GM18951 (cell line): Measurements from ENCODE around the gene STIMATE.

ENCODE experiments used
- POLR2A ChIP-seq: IDR thresholded peaks from 4 replicates; pipeline ENCODE4 v1.6.1; 2011; ENCODE audit warnings: mild to moderate bottlenecking; ENCODE audit not compliant: insufficient read length, insufficient read depth; ENCODE audit errors: extremely low read depth
- in situ Hi-C: fragments of 300-500 bp; cut with MboI; formaldehyde crosslinking; loops from one replicate; pipeline ENCODE4 v1.12.0; 2022; ENCODE audit warnings: low sequenced_read_pairs, mixed read lengths, inconsistent platforms; ENCODE audit not compliant: unreplicated experiment

Gene STIMATE

DNA sequence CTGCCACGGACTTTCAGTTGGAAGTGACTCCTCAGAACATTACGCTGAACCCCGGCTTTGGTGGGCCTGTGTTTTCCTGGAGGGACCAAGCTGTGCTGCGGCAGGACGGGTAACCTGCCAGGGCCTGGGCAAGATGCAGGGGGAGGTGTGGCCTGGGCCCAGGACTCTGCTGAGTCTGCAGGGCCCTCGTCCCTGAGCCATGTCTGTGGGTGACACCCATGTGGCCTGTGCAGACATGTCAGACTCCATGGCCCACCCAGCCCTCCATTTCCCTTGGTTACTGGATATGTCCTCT lies 107.7 kb downstream of the STIMATE start:
- no peak for TF ChIP-seq POLR2A
- in situ Hi-C loops, result no loop called here

DNA sequence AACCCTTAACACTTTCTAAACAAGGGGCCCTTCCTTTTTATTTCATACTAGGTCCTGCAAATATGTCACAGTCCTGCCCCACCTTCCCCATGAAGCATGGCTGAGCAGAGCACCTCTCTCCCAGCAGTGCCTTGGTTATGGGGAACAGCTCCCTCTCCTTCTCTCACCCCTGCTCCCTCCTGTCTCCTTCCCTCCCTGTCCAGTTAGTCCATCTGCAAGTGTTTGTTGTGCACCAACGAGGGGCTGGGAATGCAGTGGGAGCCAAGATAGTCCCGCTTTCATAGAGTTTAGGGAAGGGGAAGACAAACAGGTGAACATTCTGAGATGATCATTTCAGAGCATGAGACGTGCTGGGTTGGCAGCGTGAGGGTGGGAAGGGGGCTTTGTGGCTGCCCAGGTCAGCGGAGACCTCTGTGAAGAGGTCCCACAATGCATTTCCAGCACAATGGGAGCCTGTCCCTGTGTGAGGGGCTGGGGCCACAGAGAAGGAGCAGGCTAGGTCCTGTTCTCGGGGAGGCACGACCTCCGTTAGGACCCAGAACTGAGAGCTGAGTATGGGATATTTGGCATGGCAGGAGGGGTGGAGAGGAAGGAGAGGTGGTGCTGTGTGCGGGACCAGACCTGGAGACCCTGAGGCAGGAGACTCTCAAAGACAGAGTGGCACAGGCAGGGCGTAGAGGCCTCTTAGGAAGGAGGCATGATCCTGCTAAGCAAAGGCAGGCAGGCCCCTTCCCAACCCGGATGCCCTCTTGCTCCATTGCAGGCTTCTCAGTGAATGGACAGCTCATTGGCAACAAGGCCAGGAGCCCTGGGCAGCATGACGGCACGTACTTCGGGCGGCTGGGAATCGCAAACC lies 108.2 kb downstream of the STIMATE start:
- no peak for TF ChIP-seq POLR2A
- in situ Hi-C loops, result no loop called here

DNA sequence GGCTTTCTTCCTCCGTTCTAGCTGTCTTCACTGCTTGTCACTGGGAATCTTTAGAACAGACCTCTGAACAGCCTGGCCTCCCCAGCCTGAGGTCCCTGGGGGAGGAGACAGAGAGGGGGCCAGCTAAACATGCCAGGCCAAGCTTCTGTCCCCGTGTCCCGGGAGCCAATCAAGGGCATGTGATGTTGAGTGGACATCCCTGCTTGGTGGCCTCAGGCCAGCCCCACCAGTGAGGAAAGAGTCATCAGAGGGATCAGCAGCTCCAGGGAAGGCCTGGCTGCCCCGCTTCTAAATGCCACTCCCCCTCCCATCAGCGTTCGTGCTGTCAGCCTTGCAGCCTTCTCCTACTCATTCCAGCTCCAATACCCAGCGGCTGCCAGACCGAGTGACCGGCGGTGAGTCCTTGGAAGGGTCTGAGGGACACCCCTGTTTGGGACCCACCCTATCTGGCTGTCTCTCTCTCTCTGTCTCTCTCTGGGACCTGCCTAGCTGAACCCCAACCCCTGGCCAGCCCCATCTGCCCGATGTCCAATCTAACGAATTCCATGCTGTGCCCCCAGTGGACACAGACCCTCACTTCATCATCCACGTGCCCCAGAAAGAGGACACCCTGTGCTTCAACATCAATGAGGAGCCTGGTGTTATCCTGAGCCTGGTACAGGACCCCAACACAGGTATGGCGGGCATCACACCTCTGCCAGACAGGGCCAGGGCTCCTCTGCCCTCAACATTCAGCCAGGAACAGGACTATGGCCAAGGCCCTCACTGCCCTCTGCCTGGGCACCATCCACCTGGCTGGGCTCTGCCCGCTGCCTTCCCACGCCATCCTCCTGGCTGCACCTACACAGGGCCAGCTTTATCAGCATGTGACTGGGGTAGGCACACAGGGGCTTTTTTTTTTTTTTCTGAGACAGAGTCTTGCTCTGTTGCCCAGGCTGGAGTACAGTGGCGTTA lies 109.4 kb downstream of the STIMATE start:
- TF ChIP-seq POLR2A, result no peak
- in situ Hi-C loops, result no loop called here

DNA sequence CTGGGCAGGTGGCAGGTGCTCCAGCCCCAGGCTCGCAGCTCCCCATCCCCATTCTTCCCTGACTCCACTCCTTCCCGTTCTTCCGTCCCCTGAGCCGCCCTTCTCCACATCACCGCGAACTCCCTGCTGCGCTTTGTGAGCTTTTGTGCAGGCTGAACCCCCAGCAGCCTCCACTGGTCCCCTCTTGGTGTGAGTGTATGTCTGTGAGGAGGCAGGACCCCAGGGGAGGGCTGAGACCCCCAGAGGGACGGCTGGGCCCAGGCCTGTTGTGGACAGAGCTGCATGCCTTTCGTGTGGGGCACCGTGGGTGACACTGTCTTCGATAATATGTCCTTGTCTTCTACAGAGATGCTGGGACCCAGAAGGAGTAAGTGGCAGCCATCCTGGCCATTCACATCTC lies 110.1 kb downstream of the STIMATE start:
- no peak for TF ChIP-seq POLR2A
- in situ Hi-C loops, result no loop called here
